Right lobe of liver (tissue), 6 donors: ENCODE data around the gene AFG1L. TPM values are rescaled to one million over a fixed set of nuclear protein-coding genes. Genes with fewer than 3 reads are reported as not detected.
A peak's percentile ranks its signal among the peaks of the same experiment; 100 is the strongest.

Source experiments
- ATAC-seq, 4 donors: fragments of 200-7000 bp; cut with Tn5 transposase; one replicate each; pipeline ENCODE4 v1.9.1; 2020; ENCODE audit warnings: mild to moderate bottlenecking in 4 of 4, moderate library complexity in 4 of 4
- DNase-seq, 3 donors: peaks; one replicate each; pipeline ENCODE4 v3.0.0-alpha.2; 2020
- H3K27ac ChIP-seq, 3 donors: fragments of 200-600 bp; one replicate each; pipeline ENCODE4 v1.8.0; 2022
- H3K27me3 ChIP-seq, 2 donors: fragments of 200-600 bp; one replicate each; pipeline ENCODE4 v1.8.0; 2022
- H3K36me3 ChIP-seq, 4 donors: fragments of 200-600 bp; sonication (generic) in 1 of 4; one replicate each; pipeline versions ENCODE4 v1.5.1 to v1.8.0; 2017 to 2022; ENCODE audit warnings: control low read depth in 1 of 4
- H3K4me1 ChIP-seq, 4 donors: fragments of 200-600 bp; sonication (generic) in 1 of 4; one replicate each; pipeline versions ENCODE4 v1.5.1 to v1.8.0; 2017 to 2022; ENCODE audit warnings: control low read depth in 1 of 4
- H3K4me3 ChIP-seq, 3 donors: fragments of 200-600 bp; one replicate each; pipeline ENCODE4 v1.8.0; 2022
- H3K9me3 ChIP-seq, 4 donors: fragments of 200-600 bp; sonication (generic) in 1 of 4; one replicate each; pipeline versions ENCODE4 v1.5.1 to v1.8.0; 2017 to 2022; ENCODE audit warnings: control low read depth in 1 of 4
- POLR2A ChIP-seq: fragments of 450-650 bp; IDR thresholded peaks from one replicate; pipeline ENCODE4 v1.6.1; 2017; ENCODE audit warnings: antibody characterized with exemption, mild to moderate bottlenecking
- WGBS: methylation state at CpG from one replicate; pipeline ENCODE4 v1.1.6; 2018; ENCODE audit warnings: low coverage, low lambda C conversion rate; ENCODE audit not compliant: insufficient coverage; ENCODE audit errors: missing lambda C conversion rate; 5-methylcytosine and 5-hydroxymethylcytosine counted together
- intact Hi-C, 2 donors: fragments of 100-400 bp; cut with DNase I; formaldehyde crosslinking; loops; one replicate each; pipeline versions ENCODE4 v1.11.2 to v1.14.1; 2022
- total RNA-seq, 6 experiments: library from RNA; depleted of rRNA in 2 of 6; stranded (reverse); fragments of >200 nt in 2 of 6; fragmentation: NEBNext Ultra II Directional in 3 of 6; extraction: Animal tissue kit (Norgen Biotek cat#: 25700) in 3 of 6; gene quantifications; one replicate each; pipeline versions ENCODE4 v1.1.0 to v1.2.4, GENCODE V29; 2016 to 2023
- TF ChIP-seq, protein P1 (sequence below), 4 donors: fragments of 200-600 bp in 3 of 4; fragments of 450-650 bp in 1 of 4; IDR thresholded peaks; one replicate each; pipeline versions ENCODE4 v1.5.1 to v1.8.0; 2016 to 2022; ENCODE audit warnings: antibody characterized with exemption in 4 of 4, mild to moderate bottlenecking in 2 of 4
- donor health status: DM: no; HTN: yes; CAD: no.
- donor health status: DM: no; HTN: no; CAD: no.
- donor health status: DM: no; HTN: no; CAD: no.
- donor health status: DM: no; HTN: yes; CAD: no.
- donor health status: DM: no; HTN: yes; CAD: no.

AFG1L gene
- total RNA-seq, 6 experiments from 2014 or later = 1.5 to 5.6 (median 4.6) TPM

DNA sequence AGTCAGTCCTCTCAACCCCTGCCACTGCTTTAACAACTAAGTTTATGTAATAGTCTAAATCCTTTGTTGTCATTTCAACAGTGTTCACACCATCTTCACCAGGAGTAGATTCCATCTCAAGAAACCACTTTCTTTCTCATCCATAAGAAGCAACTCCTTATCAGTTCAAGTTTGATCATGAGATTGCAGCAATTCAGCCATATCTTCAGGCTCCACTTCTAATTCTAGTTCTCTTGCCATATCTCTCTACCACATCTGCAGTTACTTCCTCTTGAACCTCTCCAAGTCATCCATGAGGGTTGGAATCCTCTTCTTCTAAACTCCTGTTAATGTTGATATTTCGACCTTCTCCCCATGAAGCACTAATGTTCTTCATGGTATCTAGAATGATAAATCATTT lies 208.0 kb downstream of the AFG1L start:
- no peaks in the 10 kb centered on the region for H3K4me1 ChIP-seq
- no peak overlapping the region for H3K27ac ChIP-seq
- 46% methylated on average over 1 of the region's 1 CpG for WGBS
- H3K36me3 ChIP-seq = no peaks in the 10 kb centered on the region
- no peaks in the 10 kb centered on the region for H3K9me3 ChIP-seq
- H3K4me3 ChIP-seq = no peak overlapping the region
- DNase-seq (no peak), ATAC-seq (no peak)
- H3K27me3 ChIP-seq = no peaks in the 10 kb centered on the region
- intact Hi-C loops = loop anchor here in 1 of 2 donors (10.0 kb wide), 1 partner anchor 388 kb away; no protein-coding TSS in a partner anchor
- TF ChIP-seq POLR2A = no peak
- TF ChIP-seq, protein P1, sequence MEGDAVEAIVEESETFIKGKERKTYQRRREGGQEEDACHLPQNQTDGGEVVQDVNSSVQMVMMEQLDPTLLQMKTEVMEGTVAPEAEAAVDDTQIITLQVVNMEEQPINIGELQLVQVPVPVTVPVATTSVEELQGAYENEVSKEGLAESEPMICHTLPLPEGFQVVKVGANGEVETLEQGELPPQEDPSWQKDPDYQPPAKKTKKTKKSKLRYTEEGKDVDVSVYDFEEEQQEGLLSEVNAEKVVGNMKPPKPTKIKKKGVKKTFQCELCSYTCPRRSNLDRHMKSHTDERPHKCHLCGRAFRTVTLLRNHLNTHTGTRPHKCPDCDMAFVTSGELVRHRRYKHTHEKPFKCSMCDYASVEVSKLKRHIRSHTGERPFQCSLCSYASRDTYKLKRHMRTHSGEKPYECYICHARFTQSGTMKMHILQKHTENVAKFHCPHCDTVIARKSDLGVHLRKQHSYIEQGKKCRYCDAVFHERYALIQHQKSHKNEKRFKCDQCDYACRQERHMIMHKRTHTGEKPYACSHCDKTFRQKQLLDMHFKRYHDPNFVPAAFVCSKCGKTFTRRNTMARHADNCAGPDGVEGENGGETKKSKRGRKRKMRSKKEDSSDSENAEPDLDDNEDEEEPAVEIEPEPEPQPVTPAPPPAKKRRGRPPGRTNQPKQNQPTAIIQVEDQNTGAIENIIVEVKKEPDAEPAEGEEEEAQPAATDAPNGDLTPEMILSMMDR (IDR thresholded peaks at IDR 0.05) = no peak

DNA sequence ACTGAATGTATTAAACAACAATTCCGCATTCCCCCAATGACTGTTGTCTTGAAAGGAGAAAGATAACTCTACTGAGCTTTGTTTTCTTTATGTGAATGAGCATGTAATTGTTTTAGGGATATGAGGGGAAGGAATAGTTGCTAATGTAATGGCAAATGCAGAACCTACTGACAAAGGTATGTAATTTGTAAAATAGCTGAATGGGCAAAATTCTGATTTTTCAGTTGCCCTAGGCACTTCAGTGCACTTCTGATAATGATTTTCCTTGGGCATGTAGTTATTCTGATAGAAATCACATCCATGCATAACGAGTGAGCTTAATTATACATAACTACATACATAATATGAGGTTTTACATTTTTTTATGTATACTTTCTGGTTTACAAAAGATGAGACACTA lies 212.5 kb downstream of the AFG1L start:
- no peak overlapping the region for H3K4me3 ChIP-seq
- WGBS = 85% methylated on average over 2 of the region's 2 CpGs
- no peaks in the 10 kb centered on the region for H3K36me3 ChIP-seq
- no peak for ATAC-seq
- TF ChIP-seq POLR2A = no peak
- TF ChIP-seq, protein P1 (IDR thresholded peaks at IDR 0.05) = no peak
- H3K9me3 ChIP-seq = no peaks in the 10 kb centered on the region
- DNase-seq = no peak
- no peaks in the 10 kb centered on the region for H3K4me1 ChIP-seq
- no peaks in the 10 kb centered on the region for H3K27me3 ChIP-seq
- intact Hi-C loops = loop anchor here in 1 of 2 donors (10.0 kb wide), 1 partner anchor 393 kb away; no protein-coding TSS in a partner anchor
- H3K27ac ChIP-seq = no peak overlapping the region

DNA sequence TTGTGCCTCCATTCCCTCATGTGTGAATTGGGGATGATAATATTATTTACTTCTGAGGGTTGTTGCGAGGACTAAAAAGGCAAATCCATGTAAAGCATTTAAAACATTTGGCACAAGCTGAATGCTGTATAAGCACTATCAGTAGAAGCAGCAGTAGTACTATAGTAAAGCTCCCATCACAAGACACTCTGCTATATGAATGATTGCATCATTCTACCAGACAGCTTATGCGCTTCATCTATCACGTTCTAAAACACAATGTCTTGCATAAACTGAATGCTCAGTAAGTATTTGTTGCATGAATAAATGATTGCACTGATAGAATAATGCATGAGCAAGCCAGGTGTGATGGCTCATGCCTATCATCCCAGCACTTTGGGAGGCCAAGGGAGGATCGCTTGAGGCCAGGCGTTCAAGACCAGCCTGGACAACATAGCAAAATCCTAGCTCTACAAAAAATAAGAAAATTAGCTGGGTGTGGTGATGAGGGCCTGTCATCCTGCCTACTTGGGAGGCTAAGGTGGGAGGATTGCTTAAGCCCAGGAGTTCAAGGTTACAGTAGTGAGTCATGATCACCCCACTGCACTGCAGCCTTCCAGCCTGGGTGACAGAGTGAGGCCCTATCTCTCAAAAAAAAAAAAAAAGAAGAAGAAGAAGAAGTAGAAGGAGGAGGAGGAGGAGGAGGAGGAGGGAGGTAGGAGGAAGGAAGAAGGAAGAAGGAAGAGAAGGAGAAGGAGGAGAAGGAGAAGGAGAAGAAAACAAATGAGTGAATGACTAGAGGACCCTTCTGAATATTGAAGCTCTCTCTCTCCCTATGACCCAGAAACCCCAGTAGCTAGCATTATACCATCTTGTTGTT lies 215.8 kb downstream of the AFG1L start:
- no peaks in the 10 kb centered on the region for H3K27me3 ChIP-seq
- no peaks in the 10 kb centered on the region for H3K36me3 ChIP-seq
- intact Hi-C loops = no loop called here
- ATAC-seq = no peak
- no peak overlapping the region for H3K27ac ChIP-seq
- H3K4me1 ChIP-seq = no peaks in the 10 kb centered on the region
- no peak for DNase-seq
- no peaks in the 10 kb centered on the region for H3K9me3 ChIP-seq
- 79% methylated on average over 5 of the region's 5 CpGs for WGBS
- TF ChIP-seq POLR2A = no peak
- no peak overlapping the region for H3K4me3 ChIP-seq

DNA sequence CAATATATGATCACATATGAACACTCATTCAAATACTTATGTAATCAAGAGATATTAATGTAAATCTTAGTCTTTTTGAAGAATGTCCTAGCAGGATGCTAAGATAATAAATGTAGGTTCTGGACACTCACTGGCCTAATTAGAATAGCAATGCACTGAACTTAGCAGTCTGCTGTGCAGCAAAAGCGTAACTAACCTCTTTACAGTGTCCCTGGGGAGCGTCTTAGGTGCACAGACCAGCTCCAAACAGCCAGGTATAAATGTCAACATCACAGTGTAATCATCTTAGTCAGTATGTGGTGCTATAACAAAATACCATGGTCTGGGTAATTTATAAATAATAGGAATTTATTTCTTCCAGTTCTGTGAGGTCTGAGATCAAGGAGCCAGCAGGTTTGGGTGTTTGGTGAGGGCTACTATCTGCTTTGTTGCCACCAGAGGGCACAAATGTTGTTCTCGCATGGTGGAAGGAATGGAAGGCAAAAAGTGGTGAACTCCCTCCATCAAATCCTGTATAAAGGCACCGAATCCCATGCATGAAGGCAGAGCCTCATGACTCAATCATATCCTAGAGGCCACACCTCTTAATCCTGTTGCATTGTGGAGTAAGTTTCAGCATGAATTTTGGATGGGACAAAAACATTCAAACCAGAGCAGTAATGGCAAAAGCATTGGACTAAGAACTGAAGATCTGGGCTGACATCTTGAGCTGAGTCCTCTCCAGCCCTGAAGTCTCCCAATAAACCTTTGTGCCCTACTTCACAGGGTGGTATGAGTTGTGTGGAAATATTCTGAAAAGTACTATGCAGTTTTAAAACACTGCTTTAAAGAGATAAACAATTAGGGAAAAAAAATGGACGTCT lies 224.1 kb downstream of the AFG1L start:
- intact Hi-C loops = no loop called here
- peak; percentile 56 to 68 (median 60) for ATAC-seq
- DNase-seq = no peak
- Histone ChIP-seq H3K36me3 (no peaks in the 10 kb centered on the region), H3K9me3 (no peaks in the 10 kb centered on the region), H3K27me3 (no peaks in the 10 kb centered on the region), H3K27ac (no peak overlapping the region), H3K4me1 (no peaks in the 10 kb centered on the region), H3K4me3 (no peak overlapping the region)
- TF ChIP-seq, protein P1 (IDR thresholded peaks at IDR 0.05) = peak; percentile 36 to 51 (median 50)
- TF ChIP-seq POLR2A = no peak
- 73% methylated on average over 5 of the region's 5 CpGs for WGBS
